Measurements from ENCODE around the gene CMIP.

GRCh38 chr16:81527477-81528178, 83.0 kb downstream of the CMIP start:
- TF ChIP-seq USF2 (IDR thresholded peaks at IDR 0.05; ENCODE audit: borderline replicate concordance, low read depth, low read length) (no peak), POLR2AphosphoS5 (IDR thresholded peaks at IDR 0.05; ENCODE audit: low read depth, low read length) (no peak), TAF1 (IDR thresholded peaks at IDR 0.05; ENCODE audit: borderline replicate concordance, low read depth, low read length) (no peak), CTCF (IDR thresholded peaks at IDR 0.05) (no peak), NFIC (IDR thresholded peaks at IDR 0.05; ENCODE audit: borderline replicate concordance) (no peak), EP300 (IDR thresholded peaks at IDR 0.05; ENCODE audit: borderline replicate concordance in 1 of 2, low read depth in 1 of 2, low read length in 1 of 2) (no peak), JUND (IDR thresholded peaks at IDR 0.05) (no peak)

All from SK-N-SH (cell line).